ENCODE measurements around the gene CEBPG. TPM values are rescaled to one million over a fixed set of nuclear protein-coding genes. Genes with fewer than 3 reads are reported as not detected.

CEBPG gene
- total RNA-seq, 2 experiments from 2014 or later = 26.2 to 26.3 TPM

DNA sequence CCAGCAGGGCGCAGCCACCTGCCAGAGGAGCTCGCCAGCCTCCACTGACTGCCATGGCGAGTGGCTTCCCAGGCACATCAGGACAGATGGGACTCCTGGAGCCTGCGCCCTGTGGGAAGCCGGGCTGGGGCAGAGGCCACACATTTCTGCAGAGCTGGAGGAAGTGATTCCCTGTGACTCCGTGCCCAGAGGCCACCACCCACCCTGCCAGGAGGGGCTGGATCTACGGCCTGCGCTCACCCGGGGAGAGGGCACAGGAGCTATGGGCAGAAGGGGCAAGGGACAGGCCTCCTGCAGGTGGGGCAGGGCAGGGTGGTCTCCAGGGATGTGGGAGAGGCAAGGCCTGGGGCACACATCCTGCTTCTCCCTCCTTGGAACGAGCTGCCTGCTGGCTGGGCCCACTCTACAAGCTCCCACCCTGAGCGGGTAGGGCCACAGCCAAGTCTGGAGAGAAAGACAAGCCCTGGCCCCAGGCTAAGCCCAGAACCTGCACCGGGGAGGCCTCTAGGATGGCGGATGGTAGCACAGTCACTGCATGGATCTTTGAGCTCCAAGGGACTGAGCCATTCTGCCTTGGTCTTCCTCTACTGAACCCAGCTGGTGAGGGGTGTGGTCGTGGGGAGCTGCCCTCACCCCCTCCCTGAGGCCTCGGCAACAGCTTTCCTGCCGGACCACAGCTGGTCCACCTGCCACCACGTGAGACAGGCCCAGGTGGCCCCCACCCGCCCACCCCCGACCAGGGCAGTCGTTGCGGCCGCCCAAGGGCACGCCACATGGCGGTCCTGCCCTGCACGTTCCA, 40.6 kb downstream of the CEBPG start:
- no peaks in the 10 kb centered on the region for H3K9me3 Mint-ChIP-seq
- POLR2A ChIA-PET = no interaction called here
- H3K4me3 Mint-ChIP-seq = no peak overlapping the region
- no peak for ATAC-seq (ENCODE audit: low read depth)
- no peak for DNase-seq
- H3K36me3 Mint-ChIP-seq = no peaks in the 10 kb centered on the region
- peaks cover 2% of the 10 kb centered on the region for H3K4me1 Mint-ChIP-seq
- no peaks in the 10 kb centered on the region for H3K27me3 Mint-ChIP-seq
- no peak overlapping the region for H3K27ac Mint-ChIP-seq

- Mint-ChIP-seq H3K9me3 (no peaks in the 10 kb centered on the region), H3K27me3 (no peaks in the 10 kb centered on the region), H3K27ac (no peak overlapping the region), H3K4me1 (peaks cover 2% of the 10 kb centered on the region), H3K36me3 (no peaks in the 10 kb centered on the region), H3K4me3 (no peak overlapping the region)
- ATAC-seq (ENCODE audit: low read depth) (no peak), DNase-seq (no peak)
- POLR2A ChIA-PET = no interaction called here
Observed at GRCh38 chr19:33414667-33415605, 41.4 kb downstream of the CEBPG start.

DNA sequence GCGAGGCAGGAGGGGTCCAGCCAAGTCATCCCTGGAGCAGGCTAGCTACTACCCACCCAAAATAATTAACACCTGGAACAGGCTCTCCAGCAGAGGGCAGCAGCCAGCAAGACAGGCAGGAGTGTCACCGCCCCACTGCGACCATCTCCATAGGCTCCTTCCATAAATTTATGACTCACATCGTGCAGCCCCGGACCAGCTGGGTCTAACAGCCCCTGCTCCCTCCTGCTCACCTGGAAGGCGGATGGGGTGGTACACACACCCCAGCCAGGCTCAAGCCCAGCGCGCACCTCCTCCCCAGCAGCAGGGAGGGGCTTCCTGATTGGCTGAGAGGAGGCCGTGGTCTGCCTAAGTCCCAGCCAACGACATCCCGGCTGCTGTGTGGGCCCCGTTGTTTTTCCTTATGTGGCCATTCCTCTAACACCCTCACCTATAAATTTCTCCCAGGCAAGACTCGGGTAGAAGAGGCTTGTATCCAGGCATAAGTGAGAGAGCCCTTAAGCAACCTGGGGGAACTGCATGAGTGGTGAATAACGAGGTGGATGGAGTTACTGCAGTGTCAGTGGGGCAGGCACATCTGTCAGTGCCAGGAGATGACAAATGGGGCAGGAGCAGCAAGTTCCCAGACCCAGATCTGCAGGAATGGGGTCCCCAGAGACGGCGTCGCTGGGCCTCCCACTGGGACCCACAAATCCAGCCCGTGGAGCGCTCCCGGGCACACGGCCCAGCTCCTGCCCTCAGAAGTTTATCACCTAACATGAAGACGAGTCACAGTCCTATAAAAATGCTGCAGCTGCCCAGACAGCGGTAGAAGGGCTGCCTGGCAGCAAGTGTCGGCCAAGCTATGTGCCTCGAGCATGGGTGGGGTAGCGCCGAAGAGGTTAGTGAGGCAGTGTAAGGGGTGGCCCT, 43.1 kb downstream of the CEBPG start:
- DNase-seq (peak; percentile 74), ATAC-seq (ENCODE audit: low read depth) (peak; percentile 77)
- no peak overlapping the region for H3K27ac Mint-ChIP-seq
- POLR2A ChIA-PET = no interaction called here
- H3K4me3 Mint-ChIP-seq = peak overlapping the region; percentile 35
- H3K27me3 Mint-ChIP-seq = no peaks in the 10 kb centered on the region
- no peaks in the 10 kb centered on the region for H3K36me3 Mint-ChIP-seq
- peaks cover 2% of the 10 kb centered on the region for H3K4me1 Mint-ChIP-seq
- H3K9me3 Mint-ChIP-seq = no peaks in the 10 kb centered on the region

GRCh38 chr19:33417751-33418150, 44.2 kb downstream of the CEBPG start:
- DNase-seq (no peak), ATAC-seq (ENCODE audit: low read depth) (no peak)
- Mint-ChIP-seq H3K9me3 (no peaks in the 10 kb centered on the region), H3K27me3 (no peaks in the 10 kb centered on the region), H3K36me3 (no peaks in the 10 kb centered on the region), H3K27ac (no peak overlapping the region), H3K4me1 (peaks cover 2% of the 10 kb centered on the region), H3K4me3 (no peak overlapping the region)
- POLR2A ChIA-PET = no interaction called here

DNA sequence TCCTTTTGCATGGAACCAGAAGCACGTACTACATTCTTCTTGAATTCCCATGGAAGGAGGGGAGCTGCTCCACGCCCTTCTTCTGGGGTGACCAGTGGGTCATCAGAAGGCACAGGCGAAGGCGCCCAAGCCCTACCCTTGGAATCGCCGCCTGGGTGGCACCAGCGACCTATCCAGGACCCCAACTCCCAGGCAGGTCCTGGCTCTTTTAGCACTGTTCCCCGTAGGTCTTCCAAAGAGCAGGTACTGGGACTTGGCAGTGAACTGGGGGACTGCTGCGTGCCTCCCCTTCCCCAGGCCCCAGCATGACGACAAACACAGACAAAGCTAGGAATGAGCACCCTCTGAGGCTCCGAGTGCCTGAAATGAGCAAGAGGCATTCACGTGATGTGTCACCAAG, 45.0 kb downstream of the CEBPG start:
- H3K36me3 Mint-ChIP-seq = no peaks in the 10 kb centered on the region
- DNase-seq = no peak
- no peak for ATAC-seq (ENCODE audit: low read depth)
- H3K4me3 Mint-ChIP-seq = no peak overlapping the region
- POLR2A ChIA-PET = no interaction called here
- H3K27me3 Mint-ChIP-seq = no peaks in the 10 kb centered on the region
- no peaks in the 10 kb centered on the region for H3K9me3 Mint-ChIP-seq
- peaks cover 2% of the 10 kb centered on the region for H3K4me1 Mint-ChIP-seq
- no peak overlapping the region for H3K27ac Mint-ChIP-seq

DNA sequence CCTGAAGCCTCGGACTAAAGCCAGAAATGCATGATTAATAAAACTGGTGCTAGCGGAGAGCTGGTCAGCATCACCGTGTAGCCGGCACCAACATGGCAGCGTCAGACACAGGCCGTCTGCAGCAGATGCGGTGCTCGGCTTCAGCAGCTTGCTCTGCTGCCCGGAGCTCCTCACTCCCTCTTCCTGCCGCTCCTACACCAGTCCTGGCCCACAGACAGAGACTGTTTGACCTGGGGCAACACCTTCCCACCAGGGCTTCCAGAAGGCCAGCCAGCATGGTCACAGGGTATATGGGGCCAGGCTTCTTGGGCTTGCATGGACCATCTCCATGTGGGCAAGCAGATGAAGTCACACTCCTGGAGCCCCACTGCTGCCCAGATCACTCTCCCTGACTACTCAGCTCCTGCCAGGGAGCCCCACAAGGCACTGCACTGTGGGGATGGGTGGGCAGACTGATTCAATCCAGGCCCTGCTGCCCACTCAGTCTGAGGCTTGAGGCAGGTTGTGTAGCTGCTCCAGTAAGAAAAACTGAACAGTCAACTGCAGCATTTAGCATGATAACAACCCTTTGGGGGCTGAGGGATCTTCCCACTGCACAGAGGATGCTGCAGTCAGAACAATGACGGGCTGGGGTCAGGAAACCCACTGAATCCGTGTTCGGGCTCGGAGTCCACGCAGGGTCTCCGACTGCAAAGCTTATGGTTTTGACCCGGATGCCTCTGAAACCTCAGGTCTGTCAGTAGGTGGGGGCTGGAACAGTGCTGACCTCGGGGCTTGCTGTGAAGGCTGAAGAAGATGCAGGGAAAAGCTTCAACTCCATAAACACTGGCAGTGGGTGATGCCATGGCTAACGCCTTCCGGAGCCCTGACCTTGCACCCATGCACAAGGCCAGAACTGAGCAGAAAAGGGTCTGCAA, 45.6 kb downstream of the CEBPG start:
- Mint-ChIP-seq H3K4me3 (no peak overlapping the region), H3K9me3 (no peaks in the 10 kb centered on the region), H3K4me1 (peaks cover 2% of the 10 kb centered on the region), H3K27ac (no peak overlapping the region), H3K27me3 (no peaks in the 10 kb centered on the region), H3K36me3 (no peaks in the 10 kb centered on the region)
- no peak for DNase-seq
- ATAC-seq (ENCODE audit: low read depth) = no peak
- POLR2A ChIA-PET = no interaction called here

GRCh38 chr19:33419788-33420130, 46.2 kb downstream of the CEBPG start:
- no peaks in the 10 kb centered on the region for H3K36me3 Mint-ChIP-seq
- POLR2A ChIA-PET = no interaction called here
- DNase-seq (no peak), ATAC-seq (ENCODE audit: low read depth) (no peak)
- peaks cover 2% of the 10 kb centered on the region for H3K4me1 Mint-ChIP-seq
- H3K9me3 Mint-ChIP-seq = no peaks in the 10 kb centered on the region
- no peak overlapping the region for H3K4me3 Mint-ChIP-seq
- no peak overlapping the region for H3K27ac Mint-ChIP-seq
- H3K27me3 Mint-ChIP-seq = no peaks in the 10 kb centered on the region

DNA sequence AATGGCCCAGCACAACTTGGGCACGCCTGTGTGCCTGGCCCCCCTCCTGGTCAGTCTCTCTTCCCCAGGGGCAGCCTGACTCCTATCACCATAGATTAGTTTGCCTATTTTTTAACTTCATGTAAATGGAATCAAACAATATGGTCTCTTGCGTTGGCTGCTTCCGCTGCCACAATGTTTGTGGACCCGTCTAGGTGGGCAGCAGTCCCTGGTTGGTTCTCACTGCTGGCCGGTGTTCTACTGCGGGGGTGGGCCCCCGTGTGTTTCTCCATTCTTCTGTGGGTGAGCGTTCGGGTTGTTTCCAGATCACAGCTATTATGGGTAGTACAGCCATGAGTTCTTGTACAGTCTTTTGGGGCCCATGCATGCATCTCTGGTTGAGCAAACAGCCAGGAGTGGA, 47.3 kb downstream of the CEBPG start:
- ATAC-seq (ENCODE audit: low read depth) (no peak), DNase-seq (no peak)
- Mint-ChIP-seq H3K36me3 (no peaks in the 10 kb centered on the region), H3K9me3 (no peaks in the 10 kb centered on the region), H3K27ac (no peak overlapping the region), H3K27me3 (no peaks in the 10 kb centered on the region), H3K4me1 (peaks cover 2% of the 10 kb centered on the region), H3K4me3 (no peak overlapping the region)
- POLR2A ChIA-PET = no interaction called here

- DNase-seq = no peak
- no peaks in the 10 kb centered on the region for H3K27me3 Mint-ChIP-seq
- no peak overlapping the region for H3K27ac Mint-ChIP-seq
- no peak for ATAC-seq (ENCODE audit: low read depth)
- H3K9me3 Mint-ChIP-seq = no peaks in the 10 kb centered on the region
- peaks cover 2% of the 10 kb centered on the region for H3K4me1 Mint-ChIP-seq
- POLR2A ChIA-PET = no interaction called here
- H3K36me3 Mint-ChIP-seq = no peaks in the 10 kb centered on the region
- H3K4me3 Mint-ChIP-seq = no peak overlapping the region
Observed at GRCh38 chr19:33421368-33421767, 47.9 kb downstream of the CEBPG start.

DNA sequence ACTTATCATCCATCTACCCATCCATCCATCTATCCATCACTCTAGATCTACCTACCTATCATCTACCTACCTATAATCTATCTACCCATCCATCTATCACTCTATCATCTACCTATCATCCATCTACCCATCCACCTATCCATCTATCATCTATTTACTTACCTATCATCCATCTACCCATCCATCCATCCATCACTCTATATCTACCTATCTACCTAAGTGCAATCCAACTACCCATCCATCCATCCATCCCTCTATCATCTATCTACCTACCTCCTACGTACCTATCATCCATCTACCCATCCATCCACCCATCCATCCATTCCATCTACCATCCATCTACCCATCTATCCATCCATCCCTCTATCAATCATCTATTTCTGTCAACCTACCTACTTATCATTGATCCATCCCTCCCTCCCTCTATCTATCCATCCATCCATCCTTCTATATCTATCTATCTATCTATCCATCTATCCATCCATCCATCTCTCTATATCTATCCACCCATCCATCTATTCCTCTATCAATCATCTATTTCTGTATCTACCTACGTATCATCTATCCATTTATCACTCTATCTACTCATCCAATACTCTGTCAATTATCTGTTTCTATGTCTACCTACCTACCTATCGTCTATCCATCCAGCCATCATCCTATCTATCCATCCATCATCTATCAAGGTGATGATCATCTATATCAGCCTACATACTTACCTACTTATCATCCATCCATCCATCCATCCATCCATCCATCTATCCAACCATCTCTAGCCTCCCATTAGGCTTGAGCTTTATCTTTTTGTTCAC, 49.1 kb downstream of the CEBPG start:
- ATAC-seq (ENCODE audit: low read depth) = no peak
- POLR2A ChIA-PET = no interaction called here
- no peaks in the 10 kb centered on the region for H3K27me3 Mint-ChIP-seq

GRCh38 chr19:33424181-33424580, 50.7 kb downstream of the CEBPG start:
- no peak overlapping the region for H3K27ac Mint-ChIP-seq
- H3K36me3 Mint-ChIP-seq = no peaks in the 10 kb centered on the region
- H3K4me1 Mint-ChIP-seq = no peaks in the 10 kb centered on the region
- H3K4me3 Mint-ChIP-seq = no peak overlapping the region
- POLR2A ChIA-PET = no interaction called here
- no peak for ATAC-seq (ENCODE audit: low read depth)
- H3K27me3 Mint-ChIP-seq = no peaks in the 10 kb centered on the region
- no peak for DNase-seq
- no peaks in the 10 kb centered on the region for H3K9me3 Mint-ChIP-seq

More for the DNA sequence above, 49.1 kb downstream of the CEBPG start:
- Mint-ChIP-seq H3K9me3 (no peaks in the 10 kb centered on the region), H3K4me1 (no peaks in the 10 kb centered on the region), H3K36me3 (no peaks in the 10 kb centered on the region), H3K27ac (no peak overlapping the region), H3K4me3 (no peak overlapping the region)
- DNase-seq = no peak
